ENCODE data around the gene CD2.

The CD2 gene

GRCh38 chr1:116720364-116721038 lies 33.7 kb upstream of the CD2 start:
- TF ChIP-seq POLR2A (IDR thresholded peaks at IDR 0.05; ENCODE audit: low read depth, low read length) (no peak), POLR2AphosphoS5 (IDR thresholded peaks at IDR 0.05; ENCODE audit: low read depth, low read length) (no peak), TAF1 (IDR thresholded peaks at IDR 0.05; ENCODE audit: borderline replicate concordance, low read depth, low read length) (no peak)
- DNase-seq (ENCODE audit: insufficient read length) (no peak), FAIRE-seq (no peak)

- TF ChIP-seq POLR2AphosphoS5 (IDR thresholded peaks at IDR 0.05; ENCODE audit: low read depth, low read length), result no peak
- TF ChIP-seq TAF1 (IDR thresholded peaks at IDR 0.05; ENCODE audit: borderline replicate concordance, low read depth, low read length), result no peak
- no peak for FAIRE-seq
- DNase-seq (ENCODE audit: insufficient read length), result no peak
Observed at GRCh38 chr1:116721039-116721405, 33.2 kb upstream of the CD2 start.

GRCh38 chr1:116721451-116722007 lies 32.7 kb upstream of the CD2 start:
- TF ChIP-seq TAF1 (IDR thresholded peaks at IDR 0.05; ENCODE audit: borderline replicate concordance, low read depth, low read length) (no peak), POLR2AphosphoS5 (IDR thresholded peaks at IDR 0.05; ENCODE audit: low read depth, low read length) (no peak), POLR2A (IDR thresholded peaks at IDR 0.05; ENCODE audit: low read depth, low read length) (no peak)
- DNase-seq (ENCODE audit: insufficient read length), result no peak
- no peak for FAIRE-seq

- FAIRE-seq (no peak), DNase-seq (ENCODE audit: insufficient read length) (no peak)
- TF ChIP-seq POLR2AphosphoS5 (IDR thresholded peaks at IDR 0.05; ENCODE audit: low read depth, low read length) (no peak), TAF1 (IDR thresholded peaks at IDR 0.05; ENCODE audit: borderline replicate concordance, low read depth, low read length) (no peak), POLR2A (IDR thresholded peaks at IDR 0.05; ENCODE audit: low read depth, low read length) (no peak)
Observed at GRCh38 chr1:116722016-116722838, 32.0 kb upstream of the CD2 start.

- DNase-seq (ENCODE audit: insufficient read length) (no peak), FAIRE-seq (peak; percentile 24)
- TF ChIP-seq POLR2AphosphoS5 (IDR thresholded peaks at IDR 0.05; ENCODE audit: low read depth, low read length) (no peak), POLR2A (IDR thresholded peaks at IDR 0.05; ENCODE audit: low read depth, low read length) (no peak), TAF1 (IDR thresholded peaks at IDR 0.05; ENCODE audit: borderline replicate concordance, low read depth, low read length) (no peak)
Observed at GRCh38 chr1:116724765-116725375, 29.4 kb upstream of the CD2 start.

GRCh38 chr1:116725798-116726197 lies 28.4 kb upstream of the CD2 start:
- FAIRE-seq (no peak), DNase-seq (ENCODE audit: insufficient read length) (no peak)
- no peak for TF ChIP-seq TAF1 (IDR thresholded peaks at IDR 0.05; ENCODE audit: borderline replicate concordance, low read depth, low read length)
- no peak for TF ChIP-seq POLR2AphosphoS5 (IDR thresholded peaks at IDR 0.05; ENCODE audit: low read depth, low read length)
- no peak for TF ChIP-seq POLR2A (IDR thresholded peaks at IDR 0.05; ENCODE audit: low read depth, low read length)

GRCh38 chr1:116726872-116727820 lies 27.1 kb upstream of the CD2 start:
- FAIRE-seq (no peak), DNase-seq (ENCODE audit: insufficient read length) (no peak)
- TF ChIP-seq TAF1 (IDR thresholded peaks at IDR 0.05; ENCODE audit: borderline replicate concordance, low read depth, low read length) (no peak), POLR2A (IDR thresholded peaks at IDR 0.05; ENCODE audit: low read depth, low read length) (no peak)

- FAIRE-seq, result no peak
- TF ChIP-seq TAF1 (IDR thresholded peaks at IDR 0.05; ENCODE audit: borderline replicate concordance, low read depth, low read length) (no peak), POLR2AphosphoS5 (IDR thresholded peaks at IDR 0.05; ENCODE audit: low read depth, low read length) (no peak), POLR2A (IDR thresholded peaks at IDR 0.05; ENCODE audit: low read depth, low read length) (no peak)
Observed at GRCh38 chr1:116731439-116731838, 22.8 kb upstream of the CD2 start.

GRCh38 chr1:116732726-116733125 lies 21.5 kb upstream of the CD2 start:
- TF ChIP-seq POLR2A (IDR thresholded peaks at IDR 0.05; ENCODE audit: low read depth, low read length), result no peak
- no peak for TF ChIP-seq TAF1 (IDR thresholded peaks at IDR 0.05; ENCODE audit: borderline replicate concordance, low read depth, low read length)
- peak; percentile 21 for FAIRE-seq
- DNase-seq (ENCODE audit: insufficient read length), result no peak

More at GRCh38 chr1:116731439-116731838, 22.8 kb upstream of the CD2 start:
- DNase-seq (ENCODE audit: insufficient read length), result no peak

- DNase-seq (ENCODE audit: insufficient read length) (no peak), FAIRE-seq (no peak)
- no peak for TF ChIP-seq POLR2A (IDR thresholded peaks at IDR 0.05; ENCODE audit: low read depth, low read length)
- no peak for TF ChIP-seq TAF1 (IDR thresholded peaks at IDR 0.05; ENCODE audit: borderline replicate concordance, low read depth, low read length)
- no peak for TF ChIP-seq POLR2AphosphoS5 (IDR thresholded peaks at IDR 0.05; ENCODE audit: low read depth, low read length)
Observed at GRCh38 chr1:116733476-116734365, 20.5 kb upstream of the CD2 start.
